AG10803 (cell line): ENCODE measurements around the gene ABHD4.

Source experiments
- DNase-seq: peaks from one replicate; pipeline ENCODE4 v3.0.0; 2010; ENCODE audit warnings: low read depth
- H3K4me3 ChIP-seq: 2 replicates; pipeline ENCODE4 v1.5.1; 2011; ENCODE audit warnings: mild to moderate bottlenecking, low read length, control low read depth
- TF ChIP-seq, protein P1 (sequence below): conservative IDR thresholded peaks from 2 replicates; pipeline ENCODE4 v1.5.1; 2011; ENCODE audit warnings: mild to moderate bottlenecking, low read length, control low read depth, inconsistent platforms

Gene ABHD4

DNA sequence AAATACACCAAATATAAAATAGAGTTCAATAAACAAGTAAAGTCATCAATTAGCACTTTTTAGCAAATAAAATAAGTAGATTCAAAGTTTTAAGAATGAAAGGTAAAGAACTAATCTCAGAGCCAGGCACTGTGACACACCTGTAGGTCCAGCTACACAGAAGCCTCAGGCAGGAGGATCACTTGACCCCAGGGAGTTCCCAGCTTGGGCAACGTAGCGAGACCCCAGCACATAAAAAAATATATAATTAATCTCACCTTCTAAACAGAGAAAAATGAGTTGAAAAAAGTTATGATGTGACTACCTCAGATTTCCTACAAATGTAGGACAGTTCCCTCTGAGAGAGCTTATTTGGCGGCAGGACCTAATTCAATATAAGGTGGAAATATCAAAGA, 28.4 kb upstream of the ABHD4 start:
- TF ChIP-seq, protein P1, sequence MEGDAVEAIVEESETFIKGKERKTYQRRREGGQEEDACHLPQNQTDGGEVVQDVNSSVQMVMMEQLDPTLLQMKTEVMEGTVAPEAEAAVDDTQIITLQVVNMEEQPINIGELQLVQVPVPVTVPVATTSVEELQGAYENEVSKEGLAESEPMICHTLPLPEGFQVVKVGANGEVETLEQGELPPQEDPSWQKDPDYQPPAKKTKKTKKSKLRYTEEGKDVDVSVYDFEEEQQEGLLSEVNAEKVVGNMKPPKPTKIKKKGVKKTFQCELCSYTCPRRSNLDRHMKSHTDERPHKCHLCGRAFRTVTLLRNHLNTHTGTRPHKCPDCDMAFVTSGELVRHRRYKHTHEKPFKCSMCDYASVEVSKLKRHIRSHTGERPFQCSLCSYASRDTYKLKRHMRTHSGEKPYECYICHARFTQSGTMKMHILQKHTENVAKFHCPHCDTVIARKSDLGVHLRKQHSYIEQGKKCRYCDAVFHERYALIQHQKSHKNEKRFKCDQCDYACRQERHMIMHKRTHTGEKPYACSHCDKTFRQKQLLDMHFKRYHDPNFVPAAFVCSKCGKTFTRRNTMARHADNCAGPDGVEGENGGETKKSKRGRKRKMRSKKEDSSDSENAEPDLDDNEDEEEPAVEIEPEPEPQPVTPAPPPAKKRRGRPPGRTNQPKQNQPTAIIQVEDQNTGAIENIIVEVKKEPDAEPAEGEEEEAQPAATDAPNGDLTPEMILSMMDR, result no peak
- no peak overlapping the region for H3K4me3 ChIP-seq
- DNase-seq, result no peak

DNA sequence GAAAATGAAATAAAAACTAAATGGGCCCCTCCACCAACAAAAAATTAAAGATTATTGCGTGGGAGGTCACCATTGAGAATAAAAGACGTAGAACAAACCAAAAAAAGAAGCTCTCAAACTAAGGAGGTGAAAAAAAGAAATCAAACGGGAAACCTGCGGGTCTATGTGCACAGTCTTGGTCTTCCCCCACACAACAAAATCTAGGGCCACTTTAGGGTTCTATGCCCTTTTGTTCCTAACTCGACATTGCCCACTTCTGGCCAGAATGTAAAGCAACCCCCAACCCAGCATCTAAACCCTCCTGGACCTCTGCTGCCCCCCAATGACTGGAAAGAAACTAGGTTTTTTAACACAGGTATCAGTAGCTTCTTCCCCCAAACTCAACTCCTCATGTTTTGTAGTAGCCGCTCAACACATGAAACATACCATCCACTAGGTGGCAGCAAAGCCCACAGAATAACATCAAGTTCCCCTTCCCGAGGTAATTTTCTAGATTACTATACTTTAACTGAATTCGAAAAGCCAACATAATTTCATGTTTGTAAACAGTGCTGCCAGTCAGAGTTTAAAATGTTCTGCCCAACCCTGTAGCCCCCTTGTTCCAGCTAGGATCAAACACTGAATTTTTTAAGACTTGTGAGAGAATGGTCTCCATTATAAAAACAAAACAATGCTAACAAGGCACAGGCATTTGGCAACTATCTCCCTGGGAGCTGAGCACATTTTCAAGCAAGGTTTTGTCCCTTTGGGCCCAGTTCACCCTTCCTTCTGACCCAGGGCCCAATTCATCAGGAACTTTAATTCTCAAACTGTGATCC, 27.8 kb upstream of the ABHD4 start:
- peak; percentile 70 for DNase-seq
- TF ChIP-seq, protein P1, result peak; percentile 76
- H3K4me3 ChIP-seq, result no peak overlapping the region

DNA sequence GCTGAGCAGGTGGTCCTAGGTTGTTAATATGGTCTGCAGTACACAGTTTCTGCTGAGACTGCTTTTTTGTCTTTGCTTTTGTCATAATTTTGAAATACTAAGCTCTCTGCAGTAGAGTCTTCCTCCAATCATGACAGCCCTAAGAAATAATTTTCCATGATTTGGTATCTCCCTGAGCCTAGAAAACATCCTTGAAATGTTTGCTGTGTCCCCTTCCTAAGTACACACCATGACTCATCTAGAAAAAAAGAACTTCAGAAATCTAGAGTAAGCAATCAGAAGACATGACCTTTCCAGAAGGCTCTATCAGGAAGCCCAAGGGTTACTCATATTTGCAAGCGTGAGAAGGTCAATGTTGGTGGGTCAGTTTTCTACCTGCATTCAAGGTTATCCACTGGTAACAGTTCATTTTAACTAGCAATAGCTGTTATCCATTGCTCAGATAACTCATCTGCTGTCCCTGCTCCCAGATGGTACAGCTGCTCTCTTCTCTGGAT, 25.5 kb upstream of the ABHD4 start:
- DNase-seq, result peak; percentile 49
- TF ChIP-seq, protein P1, result no peak
- no peak overlapping the region for H3K4me3 ChIP-seq

DNA sequence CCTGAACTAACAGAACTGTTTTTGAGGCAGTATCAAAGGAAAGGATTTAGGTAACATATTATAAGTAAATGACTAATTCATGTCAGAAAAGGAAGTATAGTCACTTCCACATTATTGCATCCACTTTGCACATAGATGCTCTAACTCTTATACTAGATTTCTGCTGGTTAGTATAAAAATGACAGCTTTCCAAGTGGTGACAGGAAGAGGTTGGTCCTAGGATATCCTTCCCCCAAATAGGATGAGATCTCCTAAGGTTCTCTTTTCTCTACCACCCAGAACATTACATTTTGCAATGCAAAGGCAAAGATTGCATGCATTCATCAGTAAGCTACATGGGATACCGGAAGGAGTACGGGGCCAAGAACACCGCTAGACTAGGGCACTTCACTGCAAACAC, 24.3 kb upstream of the ABHD4 start:
- DNase-seq, result no peak
- TF ChIP-seq, protein P1, result no peak
- H3K4me3 ChIP-seq, result no peak overlapping the region

DNA sequence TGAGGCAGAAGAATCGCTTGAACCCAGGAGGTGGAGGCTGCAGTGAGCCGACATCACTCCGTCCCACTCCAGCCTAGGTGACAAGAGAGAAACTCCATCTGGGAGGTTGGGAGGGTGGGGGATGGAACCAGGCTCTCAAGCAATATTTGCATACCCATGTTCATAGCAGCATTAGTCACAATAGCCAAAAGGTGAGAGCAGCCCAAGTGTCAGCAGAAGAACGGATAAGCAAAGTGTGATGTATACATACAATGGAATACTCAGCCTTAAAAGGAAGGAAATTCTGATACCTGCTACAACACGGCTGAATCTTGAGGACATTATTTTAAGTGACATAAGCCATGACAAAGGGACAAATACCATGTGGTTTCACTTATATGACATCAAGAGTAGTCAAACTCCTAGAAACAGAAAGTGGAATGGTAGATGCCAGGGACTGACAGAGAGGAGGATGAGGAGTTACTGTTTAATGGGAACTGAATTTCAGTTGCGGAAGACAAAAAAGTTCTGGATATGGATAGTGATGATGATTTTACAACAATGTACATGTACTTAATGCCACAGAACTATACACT, 20.7 kb upstream of the ABHD4 start:
- no peak for DNase-seq
- TF ChIP-seq, protein P1, result no peak

DNA sequence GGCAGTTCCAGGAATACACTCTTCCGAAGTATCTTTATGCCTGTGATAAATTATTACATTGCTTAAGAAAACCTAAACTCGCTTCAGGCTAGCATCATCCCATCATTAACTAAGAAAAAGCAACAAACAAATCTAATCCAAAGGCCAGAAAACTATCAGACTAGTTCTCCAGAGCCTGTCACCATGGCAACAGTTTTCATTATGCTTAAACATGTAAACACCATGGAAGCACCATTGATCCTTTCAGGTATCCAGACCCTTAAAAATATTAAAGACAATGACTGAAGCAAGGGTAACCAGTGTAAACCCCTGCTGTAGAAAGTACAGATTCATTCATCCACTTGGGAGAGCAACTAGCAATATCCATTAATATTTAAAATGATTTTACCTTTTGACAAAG, 18.9 kb upstream of the ABHD4 start:
- DNase-seq, result no peak
- TF ChIP-seq, protein P1, result no peak
- no peak overlapping the region for H3K4me3 ChIP-seq

More for the DNA sequence above, 20.7 kb upstream of the ABHD4 start:
- no peak overlapping the region for H3K4me3 ChIP-seq

DNA sequence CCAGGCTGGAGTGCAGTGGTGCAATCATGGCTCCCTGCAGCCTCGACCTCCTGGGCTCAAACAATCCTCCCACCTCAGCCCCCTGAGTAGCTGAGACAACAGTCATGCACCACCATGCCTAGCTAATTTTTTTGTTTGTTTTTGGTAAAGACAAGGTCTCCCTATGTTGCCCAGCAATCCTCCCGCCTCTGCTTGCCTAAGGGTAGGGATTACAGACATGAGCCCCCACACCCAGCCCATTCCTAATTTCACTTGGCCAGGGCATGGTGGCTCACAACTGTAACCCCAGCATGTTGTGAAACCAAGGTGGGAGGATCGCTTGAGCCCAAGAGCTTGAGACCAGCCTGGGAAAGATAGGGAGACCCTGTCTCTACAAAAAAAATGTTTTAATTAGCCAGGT, 18.2 kb upstream of the ABHD4 start:
- no peak for DNase-seq
- no peak overlapping the region for H3K4me3 ChIP-seq
- TF ChIP-seq, protein P1, result no peak
